GM12878 (cell line): Measurements from ENCODE around the gene CD58. TPM values are rescaled to one million over a fixed set of nuclear protein-coding genes. Genes with fewer than 3 reads are reported as not detected.
A peak's percentile ranks its signal among the peaks of the same experiment; 100 is the strongest.

ENCODE experiments used
- ATAC-seq: fragments of 200-7000 bp; cut with Tn5 transposase; 3 replicates; pipeline ENCODE4 v1.9.1; 2020; ENCODE audit warnings: mild to moderate bottlenecking, moderate library complexity
- BruUV-seq: library from RNA; stranded (reverse); fragments of 400-500 nt; replicated peaks from 2 replicates; lab custom pipeline; 2021; lab: Mats Ljungman, UMichigan
- CTCF ChIA-PET: fragments of 300-600 bp; sonication (Branson Sonifier 250); formaldehyde crosslinking; extraction: SDS; loops from one replicate; lab custom pipeline; 2021; ENCODE audit warnings: inconsistent platforms; lab: Yijun Ruan, JAX
- POLR2A ChIA-PET: fragments of 350-600 bp; formaldehyde crosslinking; extraction: SDS; loops from one replicate; lab custom pipeline; 2021; ENCODE audit warnings: inconsistent platforms; lab: Charles Lee
- RAD21 ChIA-PET: fragments of 300-600 bp; sonication (Branson Sonifier 250); formaldehyde crosslinking; loops from one replicate; lab custom pipeline; 2023; ENCODE audit warnings: antibody characterized with exemption; ENCODE audit not compliant: unreplicated experiment; lab: Charles Lee
- SMC1A ChIA-PET: fragments of 300-600 bp; sonication (Branson Sonifier 250); formaldehyde crosslinking; loops from one replicate; lab custom pipeline; 2023; ENCODE audit not compliant: unreplicated experiment, uncharacterized antibody; lab: Charles Lee
- DNase-seq: peaks from one replicate; pipeline ENCODE4 v3.0.0-alpha.2; 2011; ENCODE audit warnings: low read depth, low spot score
- FAIRE-seq: peaks from 3 replicates; lab custom pipeline; 2011; peaks lifted over from hg19 to GRCh38; lab: Jason Lieb, UNC
- H2AFZ ChIP-seq: 2 replicates; pipeline ENCODE4 v1.6.0; 2011; ENCODE audit warnings: low read depth, low read length, control low read depth; ENCODE audit not compliant: control insufficient read depth
- H3K27ac ChIP-seq: 2 replicates; pipeline ENCODE4 v1.5.1; 2011; ENCODE audit warnings: control low read depth; ENCODE audit not compliant: control insufficient read depth, insufficient read depth
- H3K27me3 ChIP-seq, 2 experiments: replicated peaks in 1 of 2; 2 replicates each; pipeline versions ENCODE4 v1.6.0 to v1.6.1; 2011; ENCODE audit warnings: low read length in 1 of 2; ENCODE audit not compliant: control insufficient read depth in 2 of 2, insufficient read depth in 2 of 2
- H3K36me3 ChIP-seq, 2 experiments: 2 replicates each; pipeline ENCODE4 v1.5.1; 2011; ENCODE audit warnings: low read length in 1 of 2; ENCODE audit not compliant: control insufficient read depth in 2 of 2, insufficient read depth in 2 of 2
- H3K4me1 ChIP-seq: 2 replicates; pipeline ENCODE4 v1.6.1; 2011; ENCODE audit warnings: mild to moderate bottlenecking, low read length, moderate library complexity, mixed read lengths; ENCODE audit not compliant: control insufficient read depth, insufficient read depth
- H3K4me2 ChIP-seq: 2 replicates; pipeline ENCODE4 v1.6.0; 2011; ENCODE audit warnings: control low read depth; ENCODE audit not compliant: control insufficient read depth, insufficient read depth
- H3K4me3 ChIP-seq: fragments of 200-600 bp; sonication (generic); 2 replicates; pipeline ENCODE4 v1.5.1; 2016
- H3K79me2 ChIP-seq: 2 replicates; pipeline ENCODE4 v1.6.0; 2011; ENCODE audit warnings: low read length; ENCODE audit not compliant: control insufficient read depth, insufficient read depth
- H3K9ac ChIP-seq: 2 replicates; pipeline ENCODE4 v1.8.0; 2011; ENCODE audit warnings: low read length, control low read depth, mixed read lengths; ENCODE audit not compliant: control insufficient read depth, insufficient read depth
- H3K9me3 ChIP-seq: replicated peaks from 3 replicates; pipeline ENCODE4 v1.5.1; 2011; ENCODE audit warnings: mild to moderate bottlenecking, low read length; ENCODE audit not compliant: control insufficient read depth, insufficient read depth
- H4K20me1 ChIP-seq: 2 replicates; pipeline ENCODE4 v1.6.0; 2011; ENCODE audit not compliant: control insufficient read depth, insufficient read depth
- CTCF ChIP-seq, 3 experiments: IDR thresholded peaks in 2 of 3; conservative IDR thresholded peaks in 1 of 3; 2 replicates each; pipeline ENCODE4 v1.5.1; 2011; ENCODE audit warnings: low read depth in 3 of 3, low read length in 3 of 3, mild to moderate bottlenecking in 3 of 3, control low read depth in 2 of 3, moderate library complexity in 2 of 3, inconsistent platforms in 1 of 3, mixed read lengths in 1 of 3; ENCODE audit not compliant: control insufficient read depth in 2 of 3, insufficient read depth in 1 of 3; ENCODE audit errors: extremely low read depth in 1 of 3
- E2F8 ChIP-seq: fragments of 450-650 bp; IDR thresholded peaks from 2 replicates; pipeline ENCODE4 v1.6.1; 2018; ENCODE audit warnings: mild to moderate bottlenecking, low read depth, moderate library complexity; ENCODE audit not compliant: partially characterized antibody
- MEF2A ChIP-seq: IDR thresholded peaks from 2 replicates; pipeline ENCODE4 v1.6.1; 2011; ENCODE audit warnings: low read depth, mild to moderate bottlenecking, low read length, moderate library complexity; ENCODE audit not compliant: insufficient read depth
- MTA3 ChIP-seq: IDR thresholded peaks from 2 replicates; pipeline ENCODE4 v1.6.1; 2012; ENCODE audit warnings: low read length, inconsistent platforms, borderline replicate concordance
- SMAD5 ChIP-seq: IDR thresholded peaks from 2 replicates; pipeline ENCODE4 v1.6.1; 2016; ENCODE audit warnings: antibody characterized with exemption, low read depth
- TBL1XR1 ChIP-seq: IDR thresholded peaks from 2 replicates; pipeline ENCODE4 v1.6.1; 2012; ENCODE audit warnings: low read depth, low read length, improper control_type of control experiment
- TCF7 ChIP-seq: IDR thresholded peaks from 2 replicates; pipeline ENCODE4 v1.6.1; 2014; ENCODE audit warnings: antibody characterized with exemption, borderline replicate concordance
- ZNF384 ChIP-seq: IDR thresholded peaks from 2 replicates; pipeline ENCODE4 v1.6.1; 2012; ENCODE audit warnings: low read depth, mild to moderate bottlenecking, low read length, improper control_type of control experiment, borderline replicate concordance
- WGBS: methylation state at CpG from one replicate; pipeline ENCODE4 v1.1.6; 2016; ENCODE audit warnings: low lambda C conversion rate; ENCODE audit not compliant: insufficient replicate concordance, insufficient coverage; ENCODE audit errors: missing lambda C conversion rate; 5-methylcytosine and 5-hydroxymethylcytosine counted together
- in situ Hi-C: fragments of 300-500 bp; cut with MboI; formaldehyde crosslinking; loops from 9 replicates; pipeline ENCODE4 v1.14.3; 2018; ENCODE audit warnings: mixed read lengths
- intact Hi-C: fragments of 100-400 bp; cut with micrococcal nuclease; formaldehyde crosslinking; loops from one replicate; pipeline ENCODE4 v1.14.2; 2022; ENCODE audit not compliant: unreplicated experiment
- polyA plus RNA-seq, 11 experiments: library from polyadenylated mRNA; depleted of rRNA in 4 of 11; unstranded in 6 of 11; stranded (reverse) in 5 of 11; fragments of >200 nt; fragmentation: Nextera tagmentation in 4 of 11; fragmentation: Illumina TruSeq in 1 of 11; extraction: Ambion mirVana in 4 of 11; extraction: Trizol in 1 of 11; gene quantifications; 1 replicate in 1 of 11; 2 replicates in 10 of 11; pipeline versions ENCODE4 v1.2.1 to v1.2.3, GENCODE V29; 2011 to 2016; ENCODE audit warnings: inconsistent platforms in 2 of 11, missing spikeins in 2 of 11, low read depth in 1 of 11
- total RNA-seq, 4 experiments: library from RNA; depleted of rRNA in 3 of 4; stranded (reverse); fragments of >200 nt in 3 of 4; fragmentation: Illumina TruSeq in 1 of 4; extraction: Trizol in 1 of 4; gene quantifications; 2 replicates each; pipeline versions ENCODE4 v1.2.1 to v1.2.3, GENCODE V29; 2013 to 2021

CD58 gene
- total and polyA plus RNA-seq, 10 of the 15 experiments (the other 5 are each of a cell fraction or from before 2014, with no cell fraction given) = 70.4 to 252 (median 129) TPM

- no peak for ATAC-seq
- SMC1A ChIA-PET = interaction anchor here (1.0 to 1.3 kb wide), 2 partner anchors 10 to 509 kb away, joined by 3 to 4 read pairs; no protein-coding TSS in a partner anchor
- in situ Hi-C loops = no loop called here
- H3K4me2 ChIP-seq = no peak overlapping the region
- H3K27me3 ChIP-seq = no peaks in the 10 kb centered on the region
- FAIRE-seq = no peak
- no TSS peak for BruUV-seq
- peaks cover 14 to 39% of the 10 kb centered on the region in 2 experiments for H3K36me3 ChIP-seq
- H3K27ac ChIP-seq = no peak overlapping the region
- RAD21 ChIA-PET = no interaction called here
- no peak overlapping the region for H2AFZ ChIP-seq
- H3K4me3 ChIP-seq = no peak overlapping the region
- H3K79me2 ChIP-seq = peaks cover 3% of the 10 kb centered on the region
- no peaks in the 10 kb centered on the region for H3K4me1 ChIP-seq
- no peaks in the 10 kb centered on the region for H4K20me1 ChIP-seq
- intact Hi-C loops = no loop called here
- TF ChIP-seq SMAD5 (0 out of 2 replicates have a peak, but pooled peaks have one; percentile 19), TBL1XR1 (no peak), MEF2A (no peak)
- WGBS = 96% methylated on average over 3 of the region's 3 CpGs
- no peaks in the 10 kb centered on the region; the same call in 1 of the 3 replicates for H3K9me3 ChIP-seq
- no peak for DNase-seq
- no peak overlapping the region for H3K9ac ChIP-seq
- CTCF ChIA-PET = interaction anchor here (1.2 kb wide), 1 partner anchor 198 kb away, joined by 3 read pairs; no protein-coding TSS in a partner anchor
- POLR2A ChIA-PET = no interaction called here
Observed at GRCh38 chr1:116529199-116529631, 41.6 kb downstream of the CD58 start.

- peaks cover 9 to 32% of the 10 kb centered on the region in 2 experiments for H3K36me3 ChIP-seq
- H3K9ac ChIP-seq = no peak overlapping the region
- no peaks in the 10 kb centered on the region; the same call in 1 of the 3 replicates for H3K9me3 ChIP-seq
- H2AFZ ChIP-seq = no peak overlapping the region
- ChIA-PET POLR2A (no interaction called here), CTCF (no interaction called here), SMC1A (interaction anchor here (1.0 kb wide), 1 partner anchor 509 kb away, joined by 3 read pairs; no protein-coding TSS in a partner anchor), RAD21 (no interaction called here)
- H3K4me3 ChIP-seq = no peak overlapping the region
- DNase-seq = no peak
- ATAC-seq = no peak
- FAIRE-seq = peak; percentile 52
- 100% methylated on average over 1 of the region's 1 CpG for WGBS
- no peaks in the 10 kb centered on the region for H3K4me1 ChIP-seq
- H3K79me2 ChIP-seq = peaks cover 3% of the 10 kb centered on the region
- in situ Hi-C loops = no loop called here
- intact Hi-C loops = no loop called here
- no peaks in the 10 kb centered on the region for H3K27me3 ChIP-seq
- no peak overlapping the region for H3K4me2 ChIP-seq
- H4K20me1 ChIP-seq = no peaks in the 10 kb centered on the region
- no peak overlapping the region for H3K27ac ChIP-seq
- BruUV-seq = TSS peak; percentile 5
- TF ChIP-seq TCF7 (no peak), MTA3 (0 out of 2 replicates have a peak, but pooled peaks have one; percentile 16), ZNF384 (no peak), CTCF (IDR thresholded peaks at IDR 0.05 in 2 of 3, conservative IDR thresholded peaks at IDR 0.05 in 1 of 3; ENCODE audit: control insufficient read depth in 2 of 3, extremely low read depth in 1 of 3, insufficient read depth in 1 of 3, low read depth in 3 of 3, low read length in 3 of 3) (no peak), E2F8 (no peak)
Observed at GRCh38 chr1:116528329-116529083, 42.3 kb downstream of the CD58 start.
